Measurements from ENCODE around the gene PPP2R2C. TPM values are rescaled to one million over a fixed set of nuclear protein-coding genes. Genes with fewer than 3 reads are reported as not detected.

PPP2R2C gene
- total RNA-seq, 3 donors from 2014 or later, result 0.31 to 2.9 (median 0.41) TPM

DNA sequence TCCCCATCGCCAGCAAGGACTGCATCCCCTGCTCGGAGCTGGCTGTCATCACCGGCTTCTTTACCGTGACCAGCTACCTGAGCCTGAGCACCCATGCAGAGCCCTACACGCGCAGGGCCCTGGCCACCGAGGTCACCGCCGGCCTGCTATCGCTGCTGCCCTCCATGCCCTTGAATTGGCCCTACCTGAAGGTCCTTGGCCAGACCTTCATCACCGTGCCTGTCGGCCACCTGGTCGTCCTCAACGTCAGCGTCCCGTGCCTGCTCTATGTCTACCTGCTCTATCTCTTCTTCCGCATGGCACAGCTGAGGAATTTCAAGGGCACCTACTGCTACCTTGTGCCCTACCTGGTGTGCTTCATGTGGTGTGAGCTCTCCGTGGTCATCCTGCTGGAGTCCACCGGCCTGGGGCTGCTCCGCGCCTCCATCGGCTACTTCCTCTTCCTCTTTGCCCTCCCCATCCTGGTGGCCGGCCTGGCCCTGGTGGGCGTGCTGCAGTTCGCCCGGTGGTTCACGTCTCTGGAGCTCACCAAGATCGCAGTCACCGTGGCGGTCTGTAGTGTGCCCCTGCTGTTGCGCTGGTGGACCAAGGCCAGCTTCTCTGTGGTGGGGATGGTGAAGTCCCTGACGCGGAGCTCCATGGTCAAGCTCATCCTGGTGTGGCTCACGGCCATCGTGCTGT is 171.2 kb downstream of the PPP2R2C start:
- Histone ChIP-seq H3K4me3 (no peak overlapping the region), H3K9me3 (no peaks in the 10 kb centered on the region), H3K4me1 (ENCODE audit: low read depth) (no peaks in the 10 kb centered on the region), H3K36me3 (ENCODE audit: low read depth) (no peaks in the 10 kb centered on the region)
- TF ChIP-seq, protein P1, sequence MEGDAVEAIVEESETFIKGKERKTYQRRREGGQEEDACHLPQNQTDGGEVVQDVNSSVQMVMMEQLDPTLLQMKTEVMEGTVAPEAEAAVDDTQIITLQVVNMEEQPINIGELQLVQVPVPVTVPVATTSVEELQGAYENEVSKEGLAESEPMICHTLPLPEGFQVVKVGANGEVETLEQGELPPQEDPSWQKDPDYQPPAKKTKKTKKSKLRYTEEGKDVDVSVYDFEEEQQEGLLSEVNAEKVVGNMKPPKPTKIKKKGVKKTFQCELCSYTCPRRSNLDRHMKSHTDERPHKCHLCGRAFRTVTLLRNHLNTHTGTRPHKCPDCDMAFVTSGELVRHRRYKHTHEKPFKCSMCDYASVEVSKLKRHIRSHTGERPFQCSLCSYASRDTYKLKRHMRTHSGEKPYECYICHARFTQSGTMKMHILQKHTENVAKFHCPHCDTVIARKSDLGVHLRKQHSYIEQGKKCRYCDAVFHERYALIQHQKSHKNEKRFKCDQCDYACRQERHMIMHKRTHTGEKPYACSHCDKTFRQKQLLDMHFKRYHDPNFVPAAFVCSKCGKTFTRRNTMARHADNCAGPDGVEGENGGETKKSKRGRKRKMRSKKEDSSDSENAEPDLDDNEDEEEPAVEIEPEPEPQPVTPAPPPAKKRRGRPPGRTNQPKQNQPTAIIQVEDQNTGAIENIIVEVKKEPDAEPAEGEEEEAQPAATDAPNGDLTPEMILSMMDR (IDR thresholded peaks at IDR 0.05), result no peak
- no peak for ATAC-seq
- intact Hi-C loops (cut with DNase I, micrococcal nuclease), result no loop called here
- DNase-seq, result no peak

DNA sequence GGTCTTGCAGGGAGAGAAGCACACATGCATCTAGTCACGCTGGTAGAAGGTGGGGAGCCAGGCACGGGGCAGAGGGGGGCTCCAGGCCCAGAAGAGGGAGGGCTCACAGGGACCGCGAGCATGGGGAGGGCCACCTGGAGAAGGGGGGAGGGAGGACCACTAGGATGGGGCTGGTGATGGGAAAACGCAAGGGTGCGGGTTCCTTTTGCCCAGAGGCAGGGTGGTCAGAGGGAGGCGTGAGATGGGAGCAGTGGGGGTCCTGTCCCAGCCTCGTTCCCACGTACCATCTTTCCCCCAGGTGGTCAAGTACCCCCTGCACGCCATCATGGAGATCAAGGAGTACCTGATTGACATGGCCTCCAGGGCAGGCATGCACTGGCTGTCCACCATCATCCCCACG is 172.1 kb downstream of the PPP2R2C start:
- DNase-seq (no peak), ATAC-seq (no peak)
- Histone ChIP-seq H3K4me1 (ENCODE audit: low read depth) (no peaks in the 10 kb centered on the region), H3K36me3 (ENCODE audit: low read depth) (no peaks in the 10 kb centered on the region), H3K4me3 (no peak overlapping the region), H3K9me3 (no peaks in the 10 kb centered on the region)
- TF ChIP-seq, protein P1 (IDR thresholded peaks at IDR 0.05), result no peak
- intact Hi-C loops (cut with DNase I, micrococcal nuclease), result no loop called here

DNA sequence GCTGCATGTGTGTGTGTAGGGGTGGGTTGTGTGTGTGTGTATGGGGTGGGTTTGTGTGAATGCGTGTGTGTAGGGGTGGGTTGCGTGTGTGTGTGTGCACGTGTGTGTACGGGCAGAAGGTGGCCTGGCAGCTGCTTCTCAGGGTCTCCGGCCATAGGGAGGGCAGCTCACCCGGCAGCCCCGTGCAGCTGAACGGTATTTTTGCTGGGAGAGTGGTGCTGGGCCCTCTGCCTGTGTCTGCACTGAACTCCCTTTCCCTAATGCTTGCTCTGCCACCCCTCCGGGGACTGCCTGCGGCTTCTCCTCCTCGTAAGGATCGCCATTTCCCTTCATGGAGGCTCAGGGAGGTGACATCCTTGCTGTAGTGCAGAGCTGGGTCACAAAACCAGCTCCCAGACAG is 172.5 kb downstream of the PPP2R2C start:
- Histone ChIP-seq H3K36me3 (ENCODE audit: low read depth) (no peaks in the 10 kb centered on the region), H3K4me1 (ENCODE audit: low read depth) (no peaks in the 10 kb centered on the region), H3K9me3 (no peaks in the 10 kb centered on the region), H3K4me3 (no peak overlapping the region)
- ATAC-seq, result no peak
- TF ChIP-seq, protein P1 (IDR thresholded peaks at IDR 0.05), result no peak
- intact Hi-C loops (cut with DNase I, micrococcal nuclease), result no loop called here
- DNase-seq, result no peak

DNA sequence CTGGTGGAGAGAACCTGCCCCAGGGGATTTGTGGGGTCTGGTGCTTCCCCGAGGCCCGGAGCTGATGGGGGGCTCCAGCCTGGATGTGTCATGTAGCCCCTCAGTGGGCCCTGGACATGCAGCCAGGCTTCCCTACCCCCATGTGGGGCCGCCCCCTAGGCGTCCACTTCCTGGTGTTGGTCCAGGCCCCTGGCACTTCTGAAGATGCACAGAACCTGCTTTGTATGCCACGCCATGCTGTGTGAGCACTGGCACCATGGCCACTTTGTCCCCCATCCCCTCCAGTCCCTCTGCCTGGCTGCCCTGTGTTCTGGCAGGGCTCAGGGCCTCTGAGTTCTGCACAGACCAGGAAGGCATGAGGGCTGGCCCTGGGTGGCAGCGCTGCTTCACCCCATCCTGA is 173.6 kb downstream of the PPP2R2C start:
- TF ChIP-seq, protein P1 (IDR thresholded peaks at IDR 0.05), result no peak
- ATAC-seq (no peak), DNase-seq (no peak)
- intact Hi-C loops (cut with DNase I, micrococcal nuclease), result no loop called here
- Histone ChIP-seq H3K9me3 (no peaks in the 10 kb centered on the region), H3K4me1 (ENCODE audit: low read depth) (no peaks in the 10 kb centered on the region), H3K4me3 (no peak overlapping the region), H3K36me3 (ENCODE audit: low read depth) (no peaks in the 10 kb centered on the region)

DNA sequence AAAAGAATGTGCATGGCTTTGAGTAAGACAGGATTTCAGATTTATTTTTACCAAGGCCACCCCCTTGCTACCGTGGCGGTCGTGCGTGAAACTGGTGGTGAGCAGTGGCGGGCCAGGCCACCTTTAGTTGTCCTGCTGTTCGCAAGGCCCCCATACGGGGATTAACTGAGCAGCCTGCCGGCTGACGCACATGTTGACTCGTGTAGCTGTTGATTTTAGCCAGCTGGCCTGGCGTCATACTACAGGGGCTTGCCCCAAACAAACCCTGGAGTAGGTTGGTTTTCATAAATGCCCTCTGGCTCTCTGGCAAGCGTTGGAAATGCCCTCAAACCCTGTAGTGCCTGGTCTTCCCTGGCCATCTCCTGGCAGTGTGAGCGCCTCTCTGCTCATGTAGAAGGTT is 174.4 kb downstream of the PPP2R2C start:
- Histone ChIP-seq H3K4me3 (no peak overlapping the region), H3K9me3 (no peaks in the 10 kb centered on the region), H3K36me3 (ENCODE audit: low read depth) (no peaks in the 10 kb centered on the region), H3K4me1 (ENCODE audit: low read depth) (no peaks in the 10 kb centered on the region)
- TF ChIP-seq, protein P1 (IDR thresholded peaks at IDR 0.05), result no peak
- ATAC-seq, result peak; percentile 15
- intact Hi-C loops (cut with DNase I, micrococcal nuclease), result no loop called here
- DNase-seq, result peak in 2 of 3 donors; percentile 25 to 47
